Body of pancreas (tissue), 4 donors: Measurements from ENCODE around the gene MYO5A.

Source experiments
- POLR2A ChIP-seq, 3 donors: fragments of 450-650 bp; IDR thresholded peaks; one replicate each; pipeline ENCODE4 v1.6.1; 2016; ENCODE audit warnings: antibody characterized with exemption in 3 of 3, mild to moderate bottlenecking in 2 of 3
- TF ChIP-seq, protein P1 (sequence below), 7 experiments: fragments of 450-650 bp in 4 of 7; fragments of 200-600 bp in 3 of 7; sonication (generic) in 3 of 7; IDR thresholded peaks; one replicate each; pipeline ENCODE4 v1.5.1; 2016 to 2019; ENCODE audit warnings: antibody characterized with exemption in 7 of 7

DNA sequence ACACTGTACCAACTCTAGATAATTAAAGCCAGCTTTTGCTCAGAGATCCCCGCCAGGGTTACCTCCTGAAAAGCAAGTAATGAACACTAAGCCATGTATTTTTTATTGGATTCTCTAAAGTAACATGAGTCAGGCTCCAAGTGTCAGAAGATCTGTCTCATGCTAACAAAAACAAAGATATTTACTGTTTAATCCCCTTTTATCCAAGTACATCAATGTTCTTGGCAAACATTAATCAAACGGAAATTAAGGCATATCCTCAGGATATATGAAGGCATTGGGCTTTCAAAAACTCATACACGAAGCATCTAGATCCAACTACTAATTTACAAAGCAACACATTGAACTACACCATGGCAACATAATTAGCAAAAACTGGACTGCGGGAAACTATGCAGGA is 37.2 kb downstream of the MYO5A start:
- TF ChIP-seq, protein P1, sequence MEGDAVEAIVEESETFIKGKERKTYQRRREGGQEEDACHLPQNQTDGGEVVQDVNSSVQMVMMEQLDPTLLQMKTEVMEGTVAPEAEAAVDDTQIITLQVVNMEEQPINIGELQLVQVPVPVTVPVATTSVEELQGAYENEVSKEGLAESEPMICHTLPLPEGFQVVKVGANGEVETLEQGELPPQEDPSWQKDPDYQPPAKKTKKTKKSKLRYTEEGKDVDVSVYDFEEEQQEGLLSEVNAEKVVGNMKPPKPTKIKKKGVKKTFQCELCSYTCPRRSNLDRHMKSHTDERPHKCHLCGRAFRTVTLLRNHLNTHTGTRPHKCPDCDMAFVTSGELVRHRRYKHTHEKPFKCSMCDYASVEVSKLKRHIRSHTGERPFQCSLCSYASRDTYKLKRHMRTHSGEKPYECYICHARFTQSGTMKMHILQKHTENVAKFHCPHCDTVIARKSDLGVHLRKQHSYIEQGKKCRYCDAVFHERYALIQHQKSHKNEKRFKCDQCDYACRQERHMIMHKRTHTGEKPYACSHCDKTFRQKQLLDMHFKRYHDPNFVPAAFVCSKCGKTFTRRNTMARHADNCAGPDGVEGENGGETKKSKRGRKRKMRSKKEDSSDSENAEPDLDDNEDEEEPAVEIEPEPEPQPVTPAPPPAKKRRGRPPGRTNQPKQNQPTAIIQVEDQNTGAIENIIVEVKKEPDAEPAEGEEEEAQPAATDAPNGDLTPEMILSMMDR (IDR thresholded peaks at IDR 0.05), result no peak
- no peak for TF ChIP-seq POLR2A (IDR thresholded peaks at IDR 0.05)
